Neutrophil (primary cell): ENCODE results near the gene MARK2.

Experiments
- H3K27ac ChIP-seq: fragments of 200-600 bp; sonication (generic); 2 replicates; pipeline ENCODE4 v1.5.1; 2016; ENCODE audit warnings: mild to moderate bottlenecking, moderate library complexity
- H3K27me3 ChIP-seq: fragments of 200-600 bp; sonication (generic); 2 replicates; pipeline ENCODE4 v1.6.0; 2016; ENCODE audit warnings: mild to moderate bottlenecking
- H3K36me3 ChIP-seq: fragments of 200-600 bp; sonication (generic); 2 replicates; pipeline ENCODE4 v1.5.1; 2017
- H3K4me1 ChIP-seq, 2 experiments: fragments of 200-600 bp in 1 of 2; sonication (generic) in 1 of 2; 1 replicate in 1 of 2; 2 replicates in 1 of 2; pipeline versions ENCODE4 v1.5.1 to v1.6.1; 2013 to 2016; ENCODE audit warnings: low read depth in 1 of 2, low read length in 1 of 2, mild to moderate bottlenecking in 1 of 2, moderate library complexity in 1 of 2; ENCODE audit not compliant: control insufficient read depth in 1 of 2, insufficient read depth in 1 of 2
- H3K4me3 ChIP-seq, 2 experiments: fragments of 200-600 bp in 1 of 2; sonication (generic) in 1 of 2; 1 replicate in 1 of 2; 2 replicates in 1 of 2; pipeline ENCODE4 v1.5.1; 2013 to 2016; ENCODE audit warnings: low read depth in 1 of 2, low read length in 1 of 2, mild to moderate bottlenecking in 1 of 2, moderate library complexity in 1 of 2
- H3K9me3 ChIP-seq: fragments of 200-600 bp; sonication (generic); 2 replicates; pipeline ENCODE4 v1.5.1; 2016
- TF ChIP-seq, protein P1 (sequence below): fragments of 200-600 bp; sonication (generic); IDR thresholded peaks from 2 replicates; pipeline ENCODE4 v1.5.1; 2016; ENCODE audit warnings: antibody characterized with exemption

MARK2 gene

GRCh38 chr11:63813563-63814382 is 25.1 kb upstream of the MARK2 start:
- H3K36me3 ChIP-seq, result no peaks in the 10 kb centered on the region
- peak overlapping the region; percentile 58 to 71 for H3K4me3 ChIP-seq
- peaks cover 46% of the 10 kb centered on the region for H3K27me3 ChIP-seq
- H3K27ac ChIP-seq, result no peak overlapping the region
- TF ChIP-seq, protein P1, sequence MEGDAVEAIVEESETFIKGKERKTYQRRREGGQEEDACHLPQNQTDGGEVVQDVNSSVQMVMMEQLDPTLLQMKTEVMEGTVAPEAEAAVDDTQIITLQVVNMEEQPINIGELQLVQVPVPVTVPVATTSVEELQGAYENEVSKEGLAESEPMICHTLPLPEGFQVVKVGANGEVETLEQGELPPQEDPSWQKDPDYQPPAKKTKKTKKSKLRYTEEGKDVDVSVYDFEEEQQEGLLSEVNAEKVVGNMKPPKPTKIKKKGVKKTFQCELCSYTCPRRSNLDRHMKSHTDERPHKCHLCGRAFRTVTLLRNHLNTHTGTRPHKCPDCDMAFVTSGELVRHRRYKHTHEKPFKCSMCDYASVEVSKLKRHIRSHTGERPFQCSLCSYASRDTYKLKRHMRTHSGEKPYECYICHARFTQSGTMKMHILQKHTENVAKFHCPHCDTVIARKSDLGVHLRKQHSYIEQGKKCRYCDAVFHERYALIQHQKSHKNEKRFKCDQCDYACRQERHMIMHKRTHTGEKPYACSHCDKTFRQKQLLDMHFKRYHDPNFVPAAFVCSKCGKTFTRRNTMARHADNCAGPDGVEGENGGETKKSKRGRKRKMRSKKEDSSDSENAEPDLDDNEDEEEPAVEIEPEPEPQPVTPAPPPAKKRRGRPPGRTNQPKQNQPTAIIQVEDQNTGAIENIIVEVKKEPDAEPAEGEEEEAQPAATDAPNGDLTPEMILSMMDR, result no peak
- H3K4me1 ChIP-seq, result peaks cover 16 to 20% of the 10 kb centered on the region in 2 experiments
- no peaks in the 10 kb centered on the region for H3K9me3 ChIP-seq

- H3K9me3 ChIP-seq, result no peaks in the 10 kb centered on the region
- peaks cover 46% of the 10 kb centered on the region for H3K27me3 ChIP-seq
- no peak overlapping the region for H3K27ac ChIP-seq
- H3K4me1 ChIP-seq, result peaks cover 16 to 20% of the 10 kb centered on the region in 2 experiments
- H3K36me3 ChIP-seq, result no peaks in the 10 kb centered on the region
- peak overlapping the region in 1 of 2 experiments; percentile 71 for H3K4me3 ChIP-seq
- TF ChIP-seq, protein P1, result no peak
These were observed 24.6 kb upstream of the MARK2 start for GRCh38 chr11:63814383-63814736.

DNA sequence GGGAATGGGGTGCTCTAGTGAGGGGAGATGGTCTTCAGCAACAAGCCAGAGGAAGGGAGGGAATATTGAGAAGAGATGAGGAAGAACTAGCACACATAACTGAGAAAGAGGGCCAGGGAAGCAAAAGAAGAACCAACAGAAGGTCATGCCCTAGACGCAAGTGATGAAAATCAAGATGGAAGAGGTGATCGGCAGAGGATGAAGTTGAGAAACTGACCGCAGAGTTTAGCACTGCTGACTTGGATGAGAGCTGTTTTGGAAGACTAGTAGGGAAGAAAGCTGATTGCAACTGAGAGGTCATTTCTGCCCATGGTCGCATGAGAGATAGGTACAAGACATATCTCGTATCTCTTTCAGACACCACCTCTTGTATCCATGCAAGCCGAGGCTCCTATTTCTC is 22.7 kb upstream of the MARK2 start:
- Histone ChIP-seq H3K4me3 (no peak overlapping the region), H3K36me3 (no peaks in the 10 kb centered on the region), H3K4me1 (peaks cover 16 to 20% of the 10 kb centered on the region in 2 experiments), H3K27ac (no peak overlapping the region), H3K27me3 (peaks cover 43% of the 10 kb centered on the region), H3K9me3 (no peaks in the 10 kb centered on the region)
- TF ChIP-seq, protein P1, result no peak

GRCh38 chr11:63816732-63817131 is 22.2 kb upstream of the MARK2 start:
- Histone ChIP-seq H3K36me3 (no peaks in the 10 kb centered on the region), H3K27ac (no peak overlapping the region)

DNA sequence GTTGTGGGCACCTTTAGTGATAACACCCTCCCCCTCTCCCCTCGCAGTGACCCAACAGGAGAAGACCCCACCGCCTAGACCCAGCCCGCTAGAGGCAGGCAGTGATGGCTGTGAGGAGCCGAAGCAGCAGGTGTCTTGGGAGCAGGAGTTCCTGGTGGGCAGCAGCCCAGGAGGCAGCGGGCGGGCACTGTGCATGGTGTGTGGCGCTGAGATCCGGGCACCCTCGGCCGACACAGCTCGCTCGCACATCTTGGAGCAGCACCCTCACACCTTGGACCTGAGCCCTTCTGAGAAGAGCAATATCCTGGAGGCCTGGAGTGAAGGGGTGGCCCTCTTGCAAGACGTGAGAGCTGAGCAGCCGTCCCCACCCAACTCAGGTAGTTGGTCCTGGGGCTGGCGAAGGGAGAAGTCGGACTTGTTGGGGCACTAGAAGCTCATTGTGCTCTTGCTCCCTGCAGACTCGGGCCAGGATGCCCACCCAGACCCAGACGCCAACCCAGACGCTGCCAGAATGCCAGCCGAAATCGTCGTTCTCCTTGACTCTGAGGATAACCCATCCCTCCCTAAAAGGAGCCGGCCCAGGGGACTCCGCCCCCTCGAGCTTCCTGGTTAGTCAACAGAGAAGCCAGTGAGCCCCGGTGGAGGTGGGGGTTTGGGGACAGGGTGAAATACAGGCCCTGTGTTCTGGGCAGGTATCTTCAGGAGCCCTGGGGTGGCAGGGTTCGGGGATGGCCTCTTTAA is 21.0 kb upstream of the MARK2 start:
- TF ChIP-seq, protein P1, result no peak
- H3K9me3 ChIP-seq, result no peaks in the 10 kb centered on the region
- H3K27me3 ChIP-seq, result peaks cover 25% of the 10 kb centered on the region
- no peak overlapping the region for H3K27ac ChIP-seq
- no peak overlapping the region for H3K4me3 ChIP-seq
- no peaks in the 10 kb centered on the region for H3K36me3 ChIP-seq
- peaks cover 10 to 16% of the 10 kb centered on the region in 2 experiments for H3K4me1 ChIP-seq

More at GRCh38 chr11:63816732-63817131, 22.2 kb upstream of the MARK2 start:
- Histone ChIP-seq H3K4me1 (peaks cover 16 to 20% of the 10 kb centered on the region in 2 experiments), H3K4me3 (no peak overlapping the region), H3K27me3 (peaks cover 37% of the 10 kb centered on the region), H3K9me3 (no peaks in the 10 kb centered on the region)
- TF ChIP-seq, protein P1, result no peak
